Loucy (cell line): ENCODE data around the gene NKPD1.
A peak's percentile ranks its signal among the peaks of the same experiment; 100 is the strongest.

ENCODE experiments used
- H2AFZ ChIP-seq: fragments of 200-600 bp; sonication (generic); 2 replicates; pipeline ENCODE4 v1.6.0; 2016; ENCODE audit warnings: antibody characterized with exemption, mild to moderate bottlenecking, low read length, moderate library complexity
- H3F3A ChIP-seq: fragments of 200-600 bp; 2 replicates; pipeline ENCODE4 v1.6.0; 2016; ENCODE audit warnings: antibody characterized with exemption, low read depth, mild to moderate bottlenecking
- H3K27me3 ChIP-seq: fragments of 200-600 bp; sonication (generic); 2 replicates; pipeline ENCODE4 v1.6.1; 2014; ENCODE audit warnings: low read length, mild to moderate bottlenecking; ENCODE audit not compliant: insufficient read depth, poor library complexity, severe bottlenecking
- H3K36me3 ChIP-seq: fragments of 200-600 bp; sonication (generic); 2 replicates; pipeline ENCODE4 v1.6.1; 2016; ENCODE audit warnings: low read length; ENCODE audit not compliant: insufficient read depth
- H3K4me1 ChIP-seq: fragments of 200-600 bp; sonication (generic); 2 replicates; pipeline ENCODE4 v1.5.1; 2014; ENCODE audit warnings: low read length, mild to moderate bottlenecking; ENCODE audit not compliant: insufficient read depth, poor library complexity, severe bottlenecking
- H3K4me2 ChIP-seq: fragments of 200-600 bp; sonication (generic); 2 replicates; pipeline ENCODE4 v1.6.0; 2014; ENCODE audit warnings: antibody characterized with exemption, low read length, low read depth, mild to moderate bottlenecking; ENCODE audit not compliant: poor library complexity, severe bottlenecking
- H3K4me3 ChIP-seq: fragments of 200-600 bp; sonication (generic); 2 replicates; pipeline ENCODE4 v1.5.1; 2014; ENCODE audit warnings: low read length, mild to moderate bottlenecking, mixed read lengths; ENCODE audit not compliant: poor library complexity, severe bottlenecking
- H3K79me2 ChIP-seq: fragments of 200-600 bp; sonication (generic); 2 replicates; pipeline ENCODE4 v1.6.1; 2014; ENCODE audit warnings: low read length; ENCODE audit not compliant: insufficient read depth
- H3K9ac ChIP-seq: fragments of 200-600 bp; sonication (generic); 2 replicates; pipeline ENCODE4 v1.6.0; 2014; ENCODE audit warnings: mild to moderate bottlenecking, low read depth, low read length, moderate library complexity; ENCODE audit not compliant: poor library complexity, severe bottlenecking
- H3K9me2 ChIP-seq: fragments of 200-600 bp; sonication (generic); replicated peaks from 2 replicates; pipeline ENCODE4 v1.6.1; 2016; ENCODE audit warnings: low read depth, low read length, mixed read lengths
- H3K9me3 ChIP-seq: fragments of 200-600 bp; sonication (generic); 2 replicates; pipeline ENCODE4 v1.6.1; 2014; ENCODE audit warnings: mild to moderate bottlenecking, antibody characterized with exemption, low read length, low read depth; ENCODE audit not compliant: insufficient read depth
- H4K20me1 ChIP-seq: fragments of 200-600 bp; sonication (generic); 2 replicates; pipeline ENCODE4 v1.6.0; 2014; ENCODE audit warnings: antibody characterized with exemption, low read length, mild to moderate bottlenecking; ENCODE audit not compliant: insufficient read depth, poor library complexity, severe bottlenecking
- CTCF ChIP-seq: fragments of 200-600 bp; sonication (generic); conservative IDR thresholded peaks from 2 replicates; pipeline ENCODE4 v1.5.1; 2014; ENCODE audit warnings: mild to moderate bottlenecking, antibody characterized with exemption, low read length
- EZH2phosphoT487 ChIP-seq: fragments of 200-600 bp; IDR thresholded peaks from 2 replicates; pipeline ENCODE4 v1.6.1; 2018; ENCODE audit warnings: antibody characterized with exemption, mild to moderate bottlenecking, moderate library complexity, borderline replicate concordance

NKPD1 gene

GRCh38 chr19:45173816-45174215 is 13.0 kb upstream of the NKPD1 start:
- H3K79me2 ChIP-seq, result peaks cover 15% of the 10 kb centered on the region; the same call in 1 of the 2 replicates
- H3K4me1 ChIP-seq, result peaks cover 22% of the 10 kb centered on the region
- H3K9me2 ChIP-seq, result no peaks in the 10 kb centered on the region
- no peak overlapping the region for H3K9ac ChIP-seq
- H3K36me3 ChIP-seq, result no peaks in the 10 kb centered on the region
- H3K9me3 ChIP-seq, result no peaks in the 10 kb centered on the region
- H4K20me1 ChIP-seq, result no peaks in the 10 kb centered on the region
- no peaks in the 10 kb centered on the region for H3K27me3 ChIP-seq
- no peak overlapping the region for H3K4me3 ChIP-seq
- TF ChIP-seq CTCF, result no peak
- TF ChIP-seq EZH2phosphoT487, result no peak
- H3K4me2 ChIP-seq, result peak overlapping the region; percentile 7
- H2AFZ ChIP-seq, result no peak overlapping the region
- H3F3A ChIP-seq, result no peaks in the 10 kb centered on the region

GRCh38 chr19:45172611-45173208 is 11.9 kb upstream of the NKPD1 start:
- Histone ChIP-seq H3K4me3 (no peak overlapping the region), H4K20me1 (no peaks in the 10 kb centered on the region), H2AFZ (no peak overlapping the region; the same call in 1 of the 2 replicates), H3F3A (no peaks in the 10 kb centered on the region), H3K9me3 (no peaks in the 10 kb centered on the region), H3K36me3 (no peaks in the 10 kb centered on the region), H3K4me2 (peak overlapping the region; percentile 54), H3K9ac (peak overlapping the region; percentile 54), H3K27me3 (no peaks in the 10 kb centered on the region), H3K9me2 (no peaks in the 10 kb centered on the region), H3K4me1 (peaks cover 22% of the 10 kb centered on the region), H3K79me2 (peaks cover 12% of the 10 kb centered on the region; the same call in 1 of the 2 replicates)
- no peak for TF ChIP-seq CTCF
- TF ChIP-seq EZH2phosphoT487, result no peak

DNA sequence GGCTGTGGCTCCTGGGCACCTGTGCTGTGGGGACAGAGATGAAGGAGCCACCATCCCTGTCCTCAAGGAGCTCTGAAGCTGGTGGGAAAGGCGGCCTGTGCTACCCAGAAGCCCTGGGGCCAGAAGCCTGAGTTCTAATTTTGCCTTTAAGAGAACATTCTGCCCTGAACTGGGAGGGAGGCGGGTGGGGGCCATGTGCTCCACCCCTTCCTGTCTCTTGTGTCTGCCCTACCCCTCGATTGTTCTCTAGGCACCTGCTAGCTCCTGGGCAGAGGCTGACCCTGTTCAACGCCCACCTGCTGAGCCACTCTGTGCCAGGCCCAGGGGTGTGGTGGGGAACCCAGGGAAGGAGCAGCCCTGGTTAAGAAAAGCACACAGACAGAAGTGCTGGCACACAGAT is 11.4 kb upstream of the NKPD1 start:
- Histone ChIP-seq H3K4me2 (peak overlapping the region; percentile 54), H3K36me3 (no peaks in the 10 kb centered on the region), H3K4me3 (no peak overlapping the region), H3K9me3 (no peaks in the 10 kb centered on the region), H3F3A (no peaks in the 10 kb centered on the region), H2AFZ (no peak overlapping the region; the same call in 1 of the 2 replicates), H3K9me2 (no peaks in the 10 kb centered on the region), H4K20me1 (no peaks in the 10 kb centered on the region), H3K79me2 (peaks cover 7% of the 10 kb centered on the region; the same call in 1 of the 2 replicates), H3K9ac (peak overlapping the region; percentile 54), H3K27me3 (no peaks in the 10 kb centered on the region), H3K4me1 (peaks cover 22% of the 10 kb centered on the region)
- TF ChIP-seq EZH2phosphoT487 (no peak), CTCF (no peak)
